DOHH2 (cell line): ENCODE results near the gene LKAAEAR1.

Experiments used
- H3F3A ChIP-seq: fragments of 200-600 bp; sonication (generic), shearing (Covaris generic); 2 replicates; pipeline ENCODE4 v1.6.0; 2016; ENCODE audit warnings: antibody characterized with exemption, mild to moderate bottlenecking; ENCODE audit not compliant: control insufficient read depth, insufficient read depth
- H3K27ac ChIP-seq: fragments of 200-600 bp; sonication (generic); 2 replicates; pipeline ENCODE4 v1.5.1; 2014; ENCODE audit warnings: low read depth, mild to moderate bottlenecking, low read length, moderate library complexity
- H3K27me3 ChIP-seq: fragments of 200-600 bp; sonication (generic); 2 replicates; pipeline ENCODE4 v1.6.1; 2014; ENCODE audit warnings: mild to moderate bottlenecking, low read length, mixed read lengths; ENCODE audit not compliant: control insufficient read depth
- H3K36me3 ChIP-seq: fragments of 200-600 bp; sonication (generic); 2 replicates; pipeline ENCODE4 v1.6.1; 2014; ENCODE audit warnings: mild to moderate bottlenecking, low read length, moderate library complexity, mixed read lengths; ENCODE audit not compliant: control insufficient read depth
- H3K4me1 ChIP-seq: fragments of 200-600 bp; sonication (generic); 2 replicates; pipeline ENCODE4 v1.6.1; 2014; ENCODE audit warnings: mild to moderate bottlenecking, low read length, mixed read lengths; ENCODE audit not compliant: control insufficient read depth
- H3K4me2 ChIP-seq: fragments of 200-600 bp; sonication (generic); 2 replicates; pipeline ENCODE4 v1.6.0; 2014; ENCODE audit warnings: mild to moderate bottlenecking, low read length, moderate library complexity
- H3K4me3 ChIP-seq: fragments of 200-600 bp; sonication (generic); 2 replicates; pipeline ENCODE4 v1.5.1; 2014; ENCODE audit warnings: mild to moderate bottlenecking, low read length, mixed read lengths
- H3K79me2 ChIP-seq: fragments of 200-600 bp; sonication (generic); 2 replicates; pipeline ENCODE4 v1.6.1; 2014; ENCODE audit warnings: mild to moderate bottlenecking, low read length, mixed read lengths; ENCODE audit not compliant: control insufficient read depth
- H3K9me2 ChIP-seq: fragments of 200-600 bp; sonication (generic); replicated peaks from 2 replicates; pipeline ENCODE4 v1.6.1; 2014; ENCODE audit warnings: mild to moderate bottlenecking, low read length, mixed read lengths; ENCODE audit not compliant: control insufficient read depth
- H3K9me3 ChIP-seq: fragments of 200-600 bp; sonication (generic); 2 replicates; pipeline ENCODE4 v1.6.1; 2014; ENCODE audit warnings: antibody characterized with exemption, low read length, mixed read lengths; ENCODE audit not compliant: control insufficient read depth, insufficient read depth
- H4K20me1 ChIP-seq: fragments of 200-600 bp; sonication (generic); 2 replicates; pipeline ENCODE4 v1.6.0; 2014; ENCODE audit warnings: low read depth, mild to moderate bottlenecking, antibody characterized with exemption, low read length, moderate library complexity; ENCODE audit not compliant: control insufficient read depth, insufficient read depth
- EZH2phosphoT487 ChIP-seq: fragments of 200-600 bp; sonication (generic); IDR thresholded peaks from 2 replicates; pipeline ENCODE4 v1.6.1; 2017; ENCODE audit warnings: borderline replicate concordance, mild to moderate bottlenecking, antibody characterized with exemption, low read length, moderate library complexity, mixed read lengths
- TF ChIP-seq, protein P1 (sequence below): fragments of 200-600 bp; sonication (generic); IDR thresholded peaks from one replicate; pipeline ENCODE4 v1.5.1; 2014; ENCODE audit warnings: antibody characterized with exemption, mild to moderate bottlenecking, low read depth, low read length; ENCODE audit not compliant: poor library complexity, severe bottlenecking

LKAAEAR1 gene

DNA sequence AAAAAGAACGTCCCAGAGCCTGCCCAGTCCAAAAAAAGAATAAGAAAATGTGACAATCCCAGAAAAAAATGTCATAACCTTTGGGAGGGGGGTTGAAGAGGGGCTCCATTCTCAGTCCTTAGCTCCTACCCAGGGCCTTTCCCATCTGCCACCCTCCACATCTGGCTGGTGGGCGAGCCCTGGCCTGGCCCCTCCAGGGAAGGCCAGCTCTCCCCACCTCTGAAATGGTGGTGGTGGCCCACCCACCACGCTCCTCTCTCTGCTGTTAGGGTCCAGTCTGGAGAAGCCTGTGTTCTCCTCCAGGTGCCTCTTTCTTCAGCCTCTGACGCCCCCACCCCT, 5.3 kb downstream of the LKAAEAR1 start:
- Histone ChIP-seq H3K4me1 (peaks cover 58% of the 10 kb centered on the region), H4K20me1 (no peaks in the 10 kb centered on the region), H3K4me2 (peak overlapping the region; percentile 95), H3K79me2 (peaks cover 25% of the 10 kb centered on the region), H3K36me3 (peaks cover 40% of the 10 kb centered on the region), H3K4me3 (peak overlapping the region; percentile 99), H3F3A (peaks cover 23% of the 10 kb centered on the region), H3K27ac (peak overlapping the region; percentile 89), H3K9me2 (no peaks in the 10 kb centered on the region), H3K9me3 (no peaks in the 10 kb centered on the region), H3K27me3 (peaks cover 13% of the 10 kb centered on the region)
- TF ChIP-seq, protein P1, sequence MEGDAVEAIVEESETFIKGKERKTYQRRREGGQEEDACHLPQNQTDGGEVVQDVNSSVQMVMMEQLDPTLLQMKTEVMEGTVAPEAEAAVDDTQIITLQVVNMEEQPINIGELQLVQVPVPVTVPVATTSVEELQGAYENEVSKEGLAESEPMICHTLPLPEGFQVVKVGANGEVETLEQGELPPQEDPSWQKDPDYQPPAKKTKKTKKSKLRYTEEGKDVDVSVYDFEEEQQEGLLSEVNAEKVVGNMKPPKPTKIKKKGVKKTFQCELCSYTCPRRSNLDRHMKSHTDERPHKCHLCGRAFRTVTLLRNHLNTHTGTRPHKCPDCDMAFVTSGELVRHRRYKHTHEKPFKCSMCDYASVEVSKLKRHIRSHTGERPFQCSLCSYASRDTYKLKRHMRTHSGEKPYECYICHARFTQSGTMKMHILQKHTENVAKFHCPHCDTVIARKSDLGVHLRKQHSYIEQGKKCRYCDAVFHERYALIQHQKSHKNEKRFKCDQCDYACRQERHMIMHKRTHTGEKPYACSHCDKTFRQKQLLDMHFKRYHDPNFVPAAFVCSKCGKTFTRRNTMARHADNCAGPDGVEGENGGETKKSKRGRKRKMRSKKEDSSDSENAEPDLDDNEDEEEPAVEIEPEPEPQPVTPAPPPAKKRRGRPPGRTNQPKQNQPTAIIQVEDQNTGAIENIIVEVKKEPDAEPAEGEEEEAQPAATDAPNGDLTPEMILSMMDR = no peak
- TF ChIP-seq EZH2phosphoT487 = no peak

DNA sequence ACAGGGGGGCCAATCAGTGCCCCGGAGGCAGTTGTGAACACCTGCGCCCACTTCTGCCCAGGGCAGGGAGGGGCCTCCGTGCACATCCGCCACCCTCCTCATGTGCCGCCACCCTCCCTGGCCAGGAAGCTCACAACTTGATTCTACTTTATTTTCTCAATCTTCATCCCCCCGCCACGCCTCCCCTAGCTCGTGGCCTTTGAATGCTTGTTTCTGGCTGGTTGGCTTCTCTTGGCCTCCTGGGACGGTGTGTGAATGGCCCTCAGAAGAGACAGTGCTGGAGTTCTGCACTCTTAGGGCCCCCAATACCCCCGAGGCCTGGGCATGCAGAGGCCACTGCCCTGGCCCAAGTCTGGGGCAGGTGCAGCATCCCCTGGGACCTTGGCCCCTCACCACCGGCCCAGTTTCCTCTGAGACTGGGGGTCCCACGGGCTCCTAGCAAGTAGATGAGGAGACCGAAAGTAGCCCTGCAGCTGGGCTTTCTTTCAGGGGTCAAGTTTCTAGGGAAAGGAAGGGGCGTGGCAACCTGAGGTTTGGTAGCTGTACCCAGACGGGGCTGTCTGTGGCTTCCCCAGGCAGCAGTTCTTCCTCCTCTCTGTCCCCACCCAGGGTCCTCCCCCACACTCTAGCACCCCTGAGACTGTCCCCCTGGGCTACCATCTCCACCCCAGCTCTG, 6.2 kb downstream of the LKAAEAR1 start:
- TF ChIP-seq EZH2phosphoT487 = no peak
- TF ChIP-seq, protein P1 = no peak
- Histone ChIP-seq H3K4me3 (peak overlapping the region; percentile 99), H3K4me1 (peaks cover 57% of the 10 kb centered on the region), H3K27ac (peak overlapping the region; percentile 89), H3K27me3 (peaks cover 7% of the 10 kb centered on the region), H3K79me2 (peaks cover 25% of the 10 kb centered on the region), H4K20me1 (no peaks in the 10 kb centered on the region), H3F3A (peaks cover 23% of the 10 kb centered on the region), H3K4me2 (peak overlapping the region; percentile 95), H3K9me2 (no peaks in the 10 kb centered on the region), H3K9me3 (no peaks in the 10 kb centered on the region), H3K36me3 (peaks cover 48% of the 10 kb centered on the region)

DNA sequence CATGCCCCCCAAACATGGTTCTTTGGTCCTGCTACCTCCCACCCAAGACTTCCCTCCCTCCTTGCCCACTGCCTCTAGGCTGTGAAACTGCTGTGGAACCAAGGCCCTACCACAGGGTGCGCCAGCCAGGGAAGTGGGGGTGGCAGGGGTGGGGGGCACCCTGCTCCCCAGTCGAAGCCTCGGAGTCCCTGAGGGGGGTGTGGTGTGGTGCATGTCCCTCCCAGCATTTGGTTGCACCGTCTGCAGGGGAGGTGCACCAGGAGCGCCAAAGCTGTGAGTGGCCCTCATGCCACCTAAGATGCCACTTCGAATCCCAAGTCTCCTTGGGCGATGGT, 6.7 kb downstream of the LKAAEAR1 start:
- Histone ChIP-seq H3K9me3 (no peaks in the 10 kb centered on the region), H3K4me2 (peak overlapping the region; percentile 95), H3K79me2 (peaks cover 25% of the 10 kb centered on the region), H3K27me3 (peaks cover 5% of the 10 kb centered on the region; the same call in 1 of the 2 replicates), H3K4me1 (peaks cover 57% of the 10 kb centered on the region), H3K9me2 (no peaks in the 10 kb centered on the region), H4K20me1 (no peaks in the 10 kb centered on the region), H3K36me3 (peaks cover 52% of the 10 kb centered on the region), H3F3A (peaks cover 23% of the 10 kb centered on the region), H3K27ac (peak overlapping the region; percentile 89), H3K4me3 (peak overlapping the region; percentile 99)
- TF ChIP-seq, protein P1 = peak; percentile 13
- TF ChIP-seq EZH2phosphoT487 = no peak
